ENCODE data around the gene RNF144A.

RNF144A gene

DNA sequence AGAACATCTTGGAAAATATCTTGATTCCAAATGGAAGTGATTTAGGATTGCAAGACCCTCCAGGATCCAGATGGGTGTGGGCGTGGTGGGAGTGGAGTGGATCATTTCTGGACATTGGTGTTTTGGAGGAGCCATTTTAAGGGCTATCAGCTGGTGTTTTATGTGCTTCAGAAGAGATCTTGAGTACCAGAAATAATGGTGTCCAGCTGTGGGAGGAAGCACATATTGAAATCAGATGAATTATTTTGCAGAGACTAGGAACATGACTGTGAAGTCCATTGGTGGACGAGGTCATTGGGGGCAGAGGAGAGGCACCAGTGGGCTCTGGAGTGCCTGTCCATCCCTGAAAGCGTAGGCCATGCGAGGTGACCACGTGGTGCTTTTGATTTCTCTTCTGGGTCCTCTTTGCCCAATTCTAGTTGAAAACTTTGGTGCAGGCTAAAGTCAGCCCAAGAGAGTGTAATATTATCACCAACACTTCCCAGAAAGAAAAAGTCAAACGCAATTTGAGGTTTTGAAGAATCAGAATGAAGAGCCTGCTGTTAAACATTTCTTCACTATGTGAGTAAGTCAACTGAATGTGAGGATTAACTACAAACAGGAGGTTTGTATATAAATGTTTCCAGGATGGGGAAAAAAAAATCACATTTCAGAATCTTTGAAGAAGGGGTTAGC, 31.6 kb downstream of the RNF144A start:
- DNase-seq, result no peak

- DNase-seq, result no peak
These were observed 33.8 kb downstream of the RNF144A start for GRCh38 chr2:6951046-6951445.

- DNase-seq, result no peak
These were observed 34.9 kb downstream of the RNF144A start for GRCh38 chr2:6952101-6952500.

- DNase-seq, result no peak
These were observed 37.4 kb downstream of the RNF144A start for GRCh38 chr2:6954586-6954985.

DNA sequence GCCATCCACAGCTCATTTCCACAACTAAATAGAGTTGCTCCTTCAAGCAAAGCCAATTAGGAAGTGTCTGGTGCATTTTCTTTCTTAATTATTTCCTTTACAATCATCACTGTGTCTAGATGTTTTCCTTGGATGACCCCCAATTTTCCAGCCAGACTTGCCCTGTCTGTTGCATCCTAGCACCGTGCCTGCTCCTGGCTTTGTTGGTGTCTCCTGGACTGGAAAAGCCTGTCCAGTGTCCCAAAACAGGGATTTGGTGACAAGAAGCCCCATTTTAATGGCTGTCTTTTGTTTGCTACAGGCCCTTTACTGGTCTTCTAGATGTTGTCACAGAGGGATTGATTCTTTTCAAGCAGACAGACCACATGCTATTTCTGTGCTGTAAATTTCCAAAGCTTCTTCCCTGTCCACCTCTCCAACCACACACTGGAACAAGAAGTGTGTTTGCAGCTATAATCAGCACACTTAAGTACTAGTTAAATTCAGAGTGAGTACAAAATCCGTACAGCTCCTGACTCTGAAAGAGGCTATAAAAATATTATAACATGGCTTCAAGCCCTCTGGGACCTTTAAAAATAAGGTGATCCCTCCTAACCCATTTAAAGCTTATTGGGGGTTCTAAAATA, 38.4 kb downstream of the RNF144A start:
- no peak for DNase-seq

DNA sequence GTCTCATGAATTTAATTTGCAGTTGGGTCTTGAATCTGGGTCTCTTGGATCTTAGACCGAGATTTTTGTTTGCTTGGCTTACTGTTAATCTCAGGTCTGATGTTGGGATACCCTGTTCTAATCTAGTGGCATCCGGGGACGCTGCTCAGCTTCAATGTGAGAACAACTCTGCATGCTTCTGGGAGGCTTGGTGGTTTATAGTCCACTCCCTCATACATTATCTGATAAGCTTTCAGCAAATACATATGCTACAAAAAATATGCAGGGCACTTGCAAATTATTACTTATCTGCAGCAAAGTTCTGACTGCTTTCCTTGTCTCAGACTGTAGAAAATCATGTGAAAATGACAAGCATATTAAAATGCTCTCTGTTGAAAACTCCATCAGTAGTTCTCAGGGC, 39.4 kb downstream of the RNF144A start:
- no peak for DNase-seq

DNA sequence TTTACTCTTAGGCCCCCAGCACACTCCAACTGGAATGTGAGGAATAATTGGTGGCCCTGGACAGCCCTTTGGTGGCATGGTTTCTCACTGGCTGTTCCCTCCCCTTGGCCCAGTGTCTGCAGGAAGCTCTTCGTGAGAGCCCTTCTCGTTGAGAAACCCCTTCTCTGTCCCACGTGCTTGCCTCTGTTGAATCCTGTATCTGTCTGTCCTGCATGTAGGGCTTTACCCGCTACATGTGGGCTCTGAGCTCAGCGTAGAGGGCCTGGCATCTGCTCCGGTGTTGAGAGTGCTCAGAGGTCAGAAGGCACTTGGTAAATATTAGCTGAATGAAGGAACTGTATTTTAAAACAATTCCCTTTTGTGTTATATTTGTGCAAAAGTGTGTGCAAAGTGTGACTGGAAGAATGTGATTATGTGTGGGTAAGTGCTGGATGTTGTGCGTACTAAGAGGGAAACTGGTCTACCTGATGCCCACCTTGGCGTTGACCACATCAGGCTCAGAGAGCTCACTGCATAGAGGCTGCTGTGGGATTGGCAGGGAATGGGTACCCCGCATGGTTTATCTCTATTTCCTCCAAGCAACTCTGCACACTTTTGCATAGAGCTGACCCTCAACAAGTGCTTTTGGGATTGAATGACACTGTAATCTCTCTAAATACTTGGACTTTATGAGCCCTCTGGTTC, 40.0 kb downstream of the RNF144A start:
- DNase-seq, result no peak

GRCh38 chr2:6957910-6958615, 40.9 kb downstream of the RNF144A start:
- no peak for DNase-seq

GRCh38 chr2:6958616-6959235, 41.5 kb downstream of the RNF144A start:
- DNase-seq, result no peak

DNA sequence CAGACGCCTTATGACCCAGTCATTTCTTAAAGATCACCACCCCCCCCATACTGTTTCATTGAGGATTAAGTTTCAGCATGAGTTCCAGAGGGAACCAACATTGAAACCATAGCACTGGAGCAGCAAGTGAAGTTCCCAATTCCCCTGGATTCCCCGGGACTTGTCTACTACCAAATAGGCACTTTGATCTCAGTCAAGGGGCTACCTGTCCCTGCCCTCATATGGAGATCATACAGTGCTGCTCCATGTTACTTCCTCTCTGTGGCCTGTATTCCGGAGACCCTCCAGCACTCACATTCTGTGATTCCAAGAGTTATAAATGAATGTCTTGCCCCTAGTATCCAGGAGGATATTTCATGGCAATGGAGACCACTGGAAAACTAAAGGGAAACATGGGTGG, 42.5 kb downstream of the RNF144A start:
- no peak for DNase-seq

DNA sequence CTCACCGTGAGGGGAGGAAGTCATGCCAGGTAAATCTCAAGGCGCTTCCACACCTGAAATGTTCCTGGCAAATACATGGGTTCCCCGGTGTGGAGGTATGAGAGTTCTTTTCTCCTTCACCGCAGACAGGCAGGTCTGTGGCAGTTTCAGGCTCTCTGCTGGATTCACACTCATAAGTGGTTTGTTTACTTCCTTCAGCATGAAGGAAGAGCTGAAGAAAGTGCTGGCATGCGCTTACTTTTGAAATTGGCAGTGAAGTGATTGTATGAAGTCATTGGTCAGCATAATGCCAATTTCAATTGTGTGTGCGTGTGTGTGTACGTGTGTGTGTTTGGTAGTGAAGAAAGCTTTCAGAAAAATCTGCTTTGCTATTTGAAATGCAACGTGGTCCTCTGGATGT, 43.4 kb downstream of the RNF144A start:
- DNase-seq, result no peak

DNA sequence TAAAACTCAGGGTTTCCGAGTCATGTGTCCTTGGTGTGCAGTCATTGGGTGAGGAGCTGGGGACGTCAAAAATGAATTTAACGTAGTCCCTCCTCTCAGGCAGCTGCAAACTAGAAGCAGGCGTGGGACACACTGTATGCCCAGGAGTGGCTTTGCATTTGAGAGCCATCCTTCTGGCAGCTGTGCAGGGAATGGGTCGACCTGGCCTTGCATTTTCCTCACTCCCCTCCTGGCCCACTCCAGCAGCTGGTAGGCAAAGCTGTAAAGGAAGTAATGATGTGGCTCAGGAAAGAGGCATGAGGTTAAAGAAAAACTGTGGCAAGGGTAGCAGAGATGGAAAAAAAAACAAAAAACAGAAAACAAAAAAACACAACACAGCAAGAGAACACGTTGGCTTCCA, 46.5 kb downstream of the RNF144A start:
- DNase-seq, result no peak

GRCh38 chr2:6965071-6965795, 48.0 kb downstream of the RNF144A start:
- DNase-seq, result no peak

DNA sequence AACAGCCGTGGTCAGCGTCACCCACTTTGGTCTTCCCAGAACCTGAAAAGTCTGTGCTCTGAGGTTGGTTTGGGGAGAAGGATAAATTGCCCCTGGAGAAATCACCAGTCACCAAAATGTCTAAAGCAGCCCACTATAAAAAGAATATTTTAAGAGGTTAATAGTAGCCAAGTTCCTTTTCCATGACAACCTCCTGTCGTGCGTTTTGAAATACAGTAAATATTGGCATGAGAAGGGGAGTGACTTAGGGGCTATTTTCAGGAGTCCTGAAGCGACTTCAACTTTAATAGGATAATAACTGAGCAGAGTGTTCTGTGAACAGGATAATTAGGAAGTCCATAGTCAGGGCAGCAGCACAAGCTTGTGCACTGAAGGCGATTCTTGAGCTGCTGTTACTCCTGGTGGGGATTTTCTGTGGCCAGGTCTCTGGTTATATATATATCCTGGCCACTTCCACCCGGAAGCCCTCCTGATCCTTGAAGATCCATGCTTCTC, 49.3 kb downstream of the RNF144A start:
- no peak for DNase-seq

- no peak for DNase-seq
These were observed 50.1 kb downstream of the RNF144A start for GRCh38 chr2:6967301-6967700.

GRCh38 chr2:6968319-6969100, 51.3 kb downstream of the RNF144A start:
- DNase-seq, result no peak

GRCh38 chr2:6970551-6970950, 53.3 kb downstream of the RNF144A start:
- DNase-seq, result no peak

DNA sequence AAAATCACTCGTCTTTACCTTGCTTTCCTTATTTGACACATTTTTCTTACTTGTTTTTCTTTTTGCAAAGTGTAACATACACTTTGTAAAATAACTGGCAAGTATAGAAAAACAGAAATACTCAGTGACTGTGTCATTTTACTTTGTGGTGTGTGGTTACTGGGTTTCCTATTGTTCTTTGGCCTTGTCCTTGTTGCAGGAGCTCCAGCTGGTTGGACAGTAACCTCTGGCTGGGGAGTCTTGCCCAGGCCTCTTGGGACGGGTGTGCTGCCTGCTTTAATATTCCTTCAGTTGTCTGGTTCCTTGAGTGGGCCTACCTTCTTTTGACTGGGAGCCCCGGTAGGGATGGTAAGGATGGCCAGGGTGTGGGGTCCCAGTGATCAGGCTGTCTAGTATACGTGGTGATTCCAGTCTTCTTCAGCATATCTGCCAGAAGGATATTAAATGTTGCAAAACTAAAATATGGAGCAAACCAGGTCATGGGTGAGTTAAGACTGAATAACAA, 53.8 kb downstream of the RNF144A start:
- no peak for DNase-seq

GRCh38 chr2:6971502-6971901, 54.3 kb downstream of the RNF144A start:
- no peak for DNase-seq

- no peak for DNase-seq
These were observed 55.0 kb downstream of the RNF144A start for GRCh38 chr2:6972067-6972710.

Measured in CD4-positive, alpha-beta T cell treated with Interferon gamma for 1 hour (primary cell).